Measurements from ENCODE around the gene COL21A1. TPM values are rescaled to one million over a fixed set of nuclear protein-coding genes. Genes with fewer than 3 reads are reported as not detected.

COL21A1 gene
- total RNA-seq, 3 donors from 2014 or later (not counting 1 experiment from before 2014, with no cell fraction given) = not detected

- Histone ChIP-seq H3K9me3 (ENCODE audit: control insufficient read depth, insufficient read depth, low read length) (no peaks in the 10 kb centered on the region), H3K4me1 (ENCODE audit: control insufficient read depth, insufficient read depth, low read length) (no peaks in the 10 kb centered on the region), H3K27me3 (ENCODE audit: control insufficient read depth, insufficient read depth, low read length) (no peaks in the 10 kb centered on the region), H3K4me3 (ENCODE audit: low read length) (no peak overlapping the region), H3K27ac (ENCODE audit: low read length) (no peak overlapping the region), H3K36me3 (ENCODE audit: control insufficient read depth, insufficient read depth, low read length) (no peaks in the 10 kb centered on the region)
- intact Hi-C loops (cut with micrococcal nuclease) = no loop called here
- no peak for ATAC-seq
- no peaks in the 10 kb centered on the region for H3K36me3 Mint-ChIP-seq
- H3K27ac Mint-ChIP-seq = no peak overlapping the region
- no peaks in the 10 kb centered on the region for H3K27me3 Mint-ChIP-seq (ENCODE audit: low read depth in 2 of 2)
- no peaks in the 10 kb centered on the region for H3K4me1 Mint-ChIP-seq
- no peak for DNase-seq
- H3K4me3 Mint-ChIP-seq = no peak overlapping the region
- WGBS (ENCODE audit: insufficient coverage) = 0% methylated on average over 7 of the region's 7 CpGs
- H3K9me3 Mint-ChIP-seq = peaks cover 2 to 3% of the 10 kb centered on the region in 2 donors
- no peak for TF ChIP-seq CTCF (IDR thresholded peaks at IDR 0.05)
Measured at GRCh38 chr6:56046576-56046975, 200.8 kb downstream of the COL21A1 start.

- Mint-ChIP-seq H3K27me3 (ENCODE audit: low read depth in 2 of 2) (no peaks in the 10 kb centered on the region), H3K9me3 (peaks cover 2 to 3% of the 10 kb centered on the region in 2 donors), H3K36me3 (no peaks in the 10 kb centered on the region), H3K4me3 (no peak overlapping the region), H3K27ac (no peak overlapping the region), H3K4me1 (no peaks in the 10 kb centered on the region)
- intact Hi-C loops (cut with micrococcal nuclease) = no loop called here
- Histone ChIP-seq H3K4me1 (ENCODE audit: control insufficient read depth, insufficient read depth, low read length) (no peaks in the 10 kb centered on the region), H3K36me3 (ENCODE audit: control insufficient read depth, insufficient read depth, low read length) (no peaks in the 10 kb centered on the region), H3K9me3 (ENCODE audit: control insufficient read depth, insufficient read depth, low read length) (no peaks in the 10 kb centered on the region), H3K27me3 (ENCODE audit: control insufficient read depth, insufficient read depth, low read length) (no peaks in the 10 kb centered on the region), H3K27ac (ENCODE audit: low read length) (no peak overlapping the region), H3K4me3 (ENCODE audit: low read length) (no peak overlapping the region)
- TF ChIP-seq CTCF (IDR thresholded peaks at IDR 0.05) = no peak
- no peak for DNase-seq
- ATAC-seq = no peak
- WGBS (ENCODE audit: insufficient coverage) = 80% methylated on average over 4 of the region's 4 CpGs
Measured at GRCh38 chr6:56043761-56044160, 203.6 kb downstream of the COL21A1 start.

- Mint-ChIP-seq H3K27me3 (ENCODE audit: low read depth in 2 of 2) (no peaks in the 10 kb centered on the region), H3K9me3 (peaks cover 4 to 6% of the 10 kb centered on the region in 2 donors)
- TF ChIP-seq CTCF (IDR thresholded peaks at IDR 0.05) = no peak
Measured at GRCh38 chr6:56043076-56043475, 204.3 kb downstream of the COL21A1 start.

GRCh38 chr6:56041591-56041990 is 205.8 kb downstream of the COL21A1 start:
- H3K4me1 ChIP-seq (ENCODE audit: control insufficient read depth, insufficient read depth, low read length) = no peaks in the 10 kb centered on the region
- Mint-ChIP-seq H3K4me3 (no peak overlapping the region), H3K27me3 (ENCODE audit: low read depth in 2 of 2) (no peaks in the 10 kb centered on the region), H3K27ac (no peak overlapping the region), H3K9me3 (peaks cover 6 to 8% of the 10 kb centered on the region in 2 donors), H3K36me3 (no peaks in the 10 kb centered on the region), H3K4me1 (no peaks in the 10 kb centered on the region)
- WGBS (ENCODE audit: insufficient coverage) = 100% methylated on average over 1 of the region's 1 CpG
- no peak overlapping the region for H3K27ac ChIP-seq (ENCODE audit: low read length)
- intact Hi-C loops (cut with micrococcal nuclease) = no loop called here
- no peaks in the 10 kb centered on the region for H3K36me3 ChIP-seq (ENCODE audit: control insufficient read depth, insufficient read depth, low read length)
- no peak for DNase-seq
- H3K27me3 ChIP-seq (ENCODE audit: control insufficient read depth, insufficient read depth, low read length) = no peaks in the 10 kb centered on the region
- ATAC-seq = no peak
- TF ChIP-seq CTCF (IDR thresholded peaks at IDR 0.05) = no peak
- no peaks in the 10 kb centered on the region for H3K9me3 ChIP-seq (ENCODE audit: control insufficient read depth, insufficient read depth, low read length)
- no peak overlapping the region for H3K4me3 ChIP-seq (ENCODE audit: low read length)

More at GRCh38 chr6:56043076-56043475, 204.3 kb downstream of the COL21A1 start:
- Mint-ChIP-seq H3K36me3 (no peaks in the 10 kb centered on the region), H3K4me1 (no peaks in the 10 kb centered on the region), H3K4me3 (no peak overlapping the region), H3K27ac (no peak overlapping the region)
- Histone ChIP-seq H3K27me3 (ENCODE audit: control insufficient read depth, insufficient read depth, low read length) (no peaks in the 10 kb centered on the region), H3K4me3 (ENCODE audit: low read length) (no peak overlapping the region), H3K4me1 (ENCODE audit: control insufficient read depth, insufficient read depth, low read length) (no peaks in the 10 kb centered on the region), H3K9me3 (ENCODE audit: control insufficient read depth, insufficient read depth, low read length) (no peaks in the 10 kb centered on the region), H3K27ac (ENCODE audit: low read length) (no peak overlapping the region), H3K36me3 (ENCODE audit: control insufficient read depth, insufficient read depth, low read length) (no peaks in the 10 kb centered on the region)
- intact Hi-C loops (cut with micrococcal nuclease) = no loop called here
- ATAC-seq (no peak), DNase-seq (no peak)

Measured in natural killer cell (primary cell).